ENCODE data around the gene PLEKHD1. TPM values are rescaled to one million over a fixed set of nuclear protein-coding genes. Genes with fewer than 3 reads are reported as not detected.

PLEKHD1 gene
- total RNA-seq, 4 donors from 2014 or later = 0.04 to 0.10 TPM; not detected in 2

DNA sequence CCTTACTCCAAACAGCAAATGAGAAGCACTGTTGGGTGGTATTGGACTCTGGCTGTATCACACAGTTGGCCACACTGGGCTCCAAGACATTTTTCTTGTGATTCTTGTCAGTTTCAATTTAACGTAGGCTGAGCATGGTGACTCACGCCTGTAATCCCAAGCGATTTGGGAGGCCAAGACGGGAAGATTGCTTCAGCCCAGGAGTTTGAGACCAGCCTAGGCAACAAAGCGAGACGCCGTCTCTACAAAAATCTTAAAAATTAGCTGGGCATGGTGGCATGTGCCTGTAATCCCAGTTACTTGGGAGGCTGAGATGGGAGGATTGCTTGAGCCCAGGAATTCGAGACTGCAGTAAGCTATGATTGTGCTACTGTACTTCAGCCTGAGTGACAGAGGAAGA is 35.3 kb upstream of the PLEKHD1 start:
- TF ChIP-seq POLR2A (IDR thresholded peaks at IDR 0.05) = no peak
- TF ChIP-seq, protein P1, sequence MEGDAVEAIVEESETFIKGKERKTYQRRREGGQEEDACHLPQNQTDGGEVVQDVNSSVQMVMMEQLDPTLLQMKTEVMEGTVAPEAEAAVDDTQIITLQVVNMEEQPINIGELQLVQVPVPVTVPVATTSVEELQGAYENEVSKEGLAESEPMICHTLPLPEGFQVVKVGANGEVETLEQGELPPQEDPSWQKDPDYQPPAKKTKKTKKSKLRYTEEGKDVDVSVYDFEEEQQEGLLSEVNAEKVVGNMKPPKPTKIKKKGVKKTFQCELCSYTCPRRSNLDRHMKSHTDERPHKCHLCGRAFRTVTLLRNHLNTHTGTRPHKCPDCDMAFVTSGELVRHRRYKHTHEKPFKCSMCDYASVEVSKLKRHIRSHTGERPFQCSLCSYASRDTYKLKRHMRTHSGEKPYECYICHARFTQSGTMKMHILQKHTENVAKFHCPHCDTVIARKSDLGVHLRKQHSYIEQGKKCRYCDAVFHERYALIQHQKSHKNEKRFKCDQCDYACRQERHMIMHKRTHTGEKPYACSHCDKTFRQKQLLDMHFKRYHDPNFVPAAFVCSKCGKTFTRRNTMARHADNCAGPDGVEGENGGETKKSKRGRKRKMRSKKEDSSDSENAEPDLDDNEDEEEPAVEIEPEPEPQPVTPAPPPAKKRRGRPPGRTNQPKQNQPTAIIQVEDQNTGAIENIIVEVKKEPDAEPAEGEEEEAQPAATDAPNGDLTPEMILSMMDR (IDR thresholded peaks at IDR 0.05 in 4 of 5, conservative IDR thresholded peaks at IDR 0.05 in 1 of 5) = no peak
- Histone ChIP-seq H3K27ac (no peak overlapping the region), H3K9me3 (no peaks in the 10 kb centered on the region), H3K4me1 (no peaks in the 10 kb centered on the region), H3K27me3 (no peaks in the 10 kb centered on the region), H3K36me3 (peaks cover 0 to 4% of the 10 kb centered on the region in 2 donors), H3K4me3 (no peak overlapping the region)
- intact Hi-C loops (cut with DNase I; ENCODE audit: low total_unique reads) = no loop called here
- DNase-seq (no peak), ATAC-seq (no peak)
- in situ Hi-C loops (cut with MboI; ENCODE audit: low sequenced_read_pairs in 4 of 4) = no loop called here

DNA sequence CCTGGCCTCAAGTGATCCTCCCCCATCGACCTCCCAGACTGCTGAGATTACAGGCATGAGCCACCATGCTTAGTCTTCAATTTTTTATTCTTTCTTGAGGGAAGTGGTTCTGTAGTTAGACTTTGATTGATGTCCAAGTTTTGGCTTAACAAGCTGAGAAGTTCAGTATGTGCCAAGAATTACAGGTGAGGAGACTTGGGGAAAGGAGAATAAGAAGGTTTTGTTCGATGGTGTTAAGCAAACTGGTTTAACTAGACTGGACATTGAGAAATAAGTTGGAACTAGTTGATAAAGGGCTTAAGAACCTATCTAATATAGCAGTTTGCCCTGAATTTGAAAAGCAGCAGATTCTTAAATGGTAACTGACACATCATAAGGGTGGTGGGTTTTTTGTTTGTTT is 32.6 kb upstream of the PLEKHD1 start:
- ATAC-seq = no peak
- Histone ChIP-seq H3K9me3 (no peaks in the 10 kb centered on the region), H3K36me3 (peaks cover 0 to 20% of the 10 kb centered on the region in 2 donors), H3K4me1 (no peaks in the 10 kb centered on the region), H3K27ac (no peak overlapping the region), H3K27me3 (no peaks in the 10 kb centered on the region), H3K4me3 (no peak overlapping the region)
- intact Hi-C loops (cut with DNase I; ENCODE audit: low total_unique reads) (no loop called here), in situ Hi-C loops (cut with MboI; ENCODE audit: low sequenced_read_pairs in 4 of 4) (loop anchor here in 2 of 4 donors (10.0 to 25.0 kb wide), 2 partner anchors 207 to 215 kb away; no protein-coding TSS in a partner anchor)
- TF ChIP-seq POLR2A (IDR thresholded peaks at IDR 0.05) = no peak
- TF ChIP-seq, protein P1 (IDR thresholded peaks at IDR 0.05 in 4 of 5, conservative IDR thresholded peaks at IDR 0.05 in 1 of 5) = no peak
- DNase-seq = no peak

DNA sequence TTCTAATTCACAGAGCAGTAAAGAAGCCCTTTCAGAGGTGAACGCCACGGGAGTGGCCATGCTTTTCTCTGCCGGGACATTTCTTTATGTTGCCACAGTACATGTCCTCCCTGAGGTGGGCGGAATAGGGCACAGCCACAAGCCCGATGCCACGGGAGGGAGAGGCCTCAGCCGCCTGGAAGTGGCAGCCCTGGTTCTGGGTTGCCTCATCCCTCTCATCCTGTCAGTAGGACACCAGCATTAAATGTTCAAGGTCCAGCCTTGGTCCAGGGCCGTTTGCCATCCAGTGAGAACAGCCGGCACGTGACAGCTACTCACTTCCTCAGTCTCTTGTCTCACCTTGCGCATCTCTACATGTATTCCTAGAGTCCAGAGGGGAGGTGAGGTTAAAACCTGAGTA is 26.2 kb upstream of the PLEKHD1 start:
- no peaks in the 10 kb centered on the region for H3K27me3 ChIP-seq
- peaks cover 0 to 27% of the 10 kb centered on the region in 2 donors for H3K36me3 ChIP-seq
- ATAC-seq = no peak
- no peak overlapping the region for H3K4me3 ChIP-seq
- intact Hi-C loops (cut with DNase I; ENCODE audit: low total_unique reads) = no loop called here
- TF ChIP-seq, protein P1 (IDR thresholded peaks at IDR 0.05 in 4 of 5, conservative IDR thresholded peaks at IDR 0.05 in 1 of 5) = no peak
- no peak for TF ChIP-seq POLR2A (IDR thresholded peaks at IDR 0.05)
- in situ Hi-C loops (cut with MboI; ENCODE audit: low sequenced_read_pairs in 4 of 4) = loop anchor here in 2 of 4 donors (10.0 to 25.0 kb wide), 2 partner anchors 214 to 221 kb away; no protein-coding TSS in a partner anchor
- no peaks in the 10 kb centered on the region for H3K4me1 ChIP-seq
- H3K27ac ChIP-seq = no peak overlapping the region
- no peaks in the 10 kb centered on the region for H3K9me3 ChIP-seq
- no peak for DNase-seq

DNA sequence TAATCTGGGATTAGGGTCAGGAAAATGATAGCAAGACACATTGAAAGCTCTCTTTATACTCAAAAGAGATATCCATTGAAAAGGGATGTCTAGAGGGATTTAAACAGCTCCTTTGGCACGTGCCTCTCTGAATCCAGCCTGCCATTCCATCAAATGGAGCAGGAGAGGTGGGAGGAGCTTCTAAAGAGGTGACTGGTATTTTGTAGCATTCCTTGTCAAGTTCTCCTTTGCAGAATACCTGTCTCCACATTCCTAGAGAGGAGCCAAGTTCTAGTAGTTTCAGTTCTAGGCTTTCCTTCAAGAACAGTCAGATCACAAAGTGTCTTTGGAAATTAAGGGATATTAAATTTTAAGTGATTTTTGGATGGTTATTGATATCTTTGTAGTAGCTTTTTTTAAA is 25.4 kb upstream of the PLEKHD1 start:
- Histone ChIP-seq H3K4me1 (no peaks in the 10 kb centered on the region), H3K36me3 (peaks cover 0 to 23% of the 10 kb centered on the region in 2 donors), H3K27ac (no peak overlapping the region), H3K9me3 (no peaks in the 10 kb centered on the region), H3K27me3 (no peaks in the 10 kb centered on the region), H3K4me3 (no peak overlapping the region)
- in situ Hi-C loops (cut with MboI; ENCODE audit: low sequenced_read_pairs in 4 of 4) = loop anchor here in 2 of 4 donors (10.0 to 25.0 kb wide), 2 partner anchors 214 to 222 kb away; no protein-coding TSS in a partner anchor
- ATAC-seq = no peak
- DNase-seq = no peak
- no peak for TF ChIP-seq POLR2A (IDR thresholded peaks at IDR 0.05)
- TF ChIP-seq, protein P1 (IDR thresholded peaks at IDR 0.05 in 4 of 5, conservative IDR thresholded peaks at IDR 0.05 in 1 of 5) = no peak
- intact Hi-C loops (cut with DNase I; ENCODE audit: low total_unique reads) = no loop called here

Data from gastrocnemius medialis (tissue), 4 donors.